Measurements from ENCODE around the gene OST4.
"Not testable (repeated sequence)": the region's sequence is repeated elsewhere in the genome, so short reads cannot be mapped to it uniquely, and the experiment has no call there.

The OST4 gene

DNA sequence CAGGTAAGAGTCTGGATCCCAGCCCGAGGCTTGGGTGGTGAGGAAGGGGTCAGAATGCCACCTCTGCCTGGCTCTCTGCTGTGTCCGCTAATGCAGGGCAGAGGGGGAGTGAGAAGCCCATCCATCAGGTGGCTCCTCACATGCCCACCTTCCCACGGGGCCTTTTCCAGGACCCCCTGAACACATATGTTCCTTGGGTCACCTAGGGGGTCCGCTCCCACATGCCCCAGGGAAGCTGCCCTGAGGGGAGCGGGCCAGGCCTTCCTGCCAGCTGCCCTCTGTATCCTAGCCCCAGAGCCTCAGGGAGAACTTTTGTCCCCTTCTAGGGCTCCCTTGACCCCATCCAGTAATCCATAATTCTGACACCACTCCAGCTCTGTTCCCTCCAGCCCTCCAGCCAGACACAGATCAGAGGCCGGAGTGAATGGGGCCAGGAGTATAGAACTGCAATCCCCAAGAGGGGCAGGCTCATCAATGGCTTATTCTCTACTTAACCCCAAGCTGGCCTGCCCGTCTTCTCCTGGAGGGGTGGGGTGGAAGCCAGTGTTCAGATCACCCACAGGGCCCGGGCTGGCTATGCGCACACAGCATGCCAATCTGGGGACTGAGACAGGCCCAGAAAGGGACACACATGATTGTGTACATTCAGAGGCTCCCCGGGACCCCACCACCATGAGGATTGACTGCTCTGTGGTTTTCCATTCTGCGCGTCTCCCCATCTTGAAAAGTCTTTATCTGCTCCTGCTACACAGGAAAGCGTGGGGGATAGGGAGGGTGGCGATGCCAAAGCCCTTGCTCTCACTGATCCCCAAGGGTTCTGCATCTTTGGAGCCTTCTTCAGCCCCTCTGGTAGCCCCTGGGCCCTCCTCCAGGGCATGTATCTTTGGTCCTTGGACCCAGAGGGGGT lies 8.0 kb upstream of the OST4 start:
- DNase-seq (ENCODE audit: low read depth), result no peak

DNA sequence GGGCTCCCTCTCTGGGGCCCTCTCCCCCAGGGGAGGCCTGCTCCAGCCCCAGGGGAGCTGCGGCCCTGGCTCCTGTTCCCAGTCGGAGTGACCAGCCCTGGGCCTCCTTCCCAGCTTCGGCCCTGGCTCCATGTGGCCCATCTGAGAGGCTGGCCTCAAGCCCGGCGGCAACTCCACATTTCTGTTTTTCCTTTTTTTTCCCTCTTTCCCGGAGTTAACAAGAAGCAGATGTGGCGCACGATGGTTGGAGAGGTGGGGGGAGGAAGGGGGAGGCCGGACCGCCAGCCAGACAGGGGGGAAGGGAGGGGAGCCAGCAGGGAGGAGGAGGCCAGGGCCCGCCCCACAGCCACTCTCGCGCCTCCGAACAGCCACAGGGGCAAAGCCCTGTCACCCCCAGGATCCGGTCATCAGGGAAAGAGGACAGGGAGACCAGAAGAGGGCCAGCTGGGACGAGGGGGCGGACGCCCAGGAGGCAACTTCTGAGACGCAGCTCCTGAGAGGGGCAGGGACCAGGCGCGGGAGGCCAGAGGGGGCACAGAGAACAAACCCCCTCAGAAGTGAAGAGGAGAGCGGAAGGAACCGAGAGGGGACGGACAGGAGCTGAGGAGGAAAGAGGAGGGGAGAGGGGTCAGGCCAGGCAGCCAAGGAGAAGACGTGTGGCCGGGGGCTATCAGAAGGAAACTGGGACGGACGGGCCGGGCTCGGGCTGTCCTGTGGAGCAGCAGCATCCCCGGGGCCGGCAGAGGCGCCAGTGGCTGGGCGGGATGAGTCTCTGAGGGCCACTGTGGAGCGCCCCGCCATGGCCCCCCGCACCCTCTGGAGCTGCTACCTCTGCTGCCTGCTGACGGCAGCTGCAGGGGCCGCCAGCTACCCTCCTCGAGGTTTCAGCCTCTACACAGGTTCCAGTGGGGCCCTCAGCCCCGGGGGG lies 7.1 kb upstream of the OST4 start, which contains the start of gene EMILIN1:
Gene EMILIN1, plus strand, starts transcription at position 349 of the 928 bp plus-strand sequence. Its CDS starts 451 bp downstream, at position 800.
- DNase-seq (ENCODE audit: low read depth), result no peak

DNA sequence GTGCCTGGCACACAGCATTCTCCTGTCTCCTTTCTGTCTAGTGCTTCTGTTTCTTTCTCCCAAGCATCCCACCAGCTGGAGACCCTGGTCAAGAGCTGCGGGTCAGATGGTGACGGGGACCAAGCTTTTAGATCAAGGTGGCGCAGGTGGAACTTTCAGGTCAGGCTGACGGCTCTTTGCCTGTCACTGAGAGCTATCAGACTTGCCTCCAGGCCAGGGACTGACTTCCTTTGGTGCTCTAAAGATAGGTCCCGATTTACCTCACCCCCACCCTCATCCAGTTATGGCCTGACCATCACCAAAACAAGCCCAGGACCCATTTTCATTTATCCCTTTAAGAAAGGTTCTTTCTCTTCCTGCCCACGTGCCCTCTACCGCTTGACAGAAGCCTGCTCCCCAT lies 5.8 kb upstream of the OST4 start:
- DNase-seq (ENCODE audit: low read depth), result no peak

DNA sequence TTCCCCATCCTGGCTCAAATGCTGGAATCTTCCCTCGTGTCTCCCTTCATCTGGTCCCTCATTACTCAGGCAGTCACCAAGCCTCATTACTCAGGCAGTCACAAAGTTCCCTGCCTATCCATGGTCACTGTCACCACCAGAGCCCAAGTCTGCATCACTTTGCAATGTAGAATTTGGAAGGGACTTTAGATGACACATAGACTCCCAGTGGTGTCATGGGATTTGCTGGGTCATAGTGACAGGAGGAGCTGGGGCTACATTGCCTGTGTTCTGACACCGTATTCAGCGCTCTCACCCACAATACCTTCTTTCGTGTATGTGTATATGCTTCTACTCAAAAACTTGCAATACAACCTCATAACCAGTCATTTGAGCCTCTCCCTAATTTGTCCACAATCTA lies 4.9 kb upstream of the OST4 start:
- DNase-seq (ENCODE audit: low read depth), result no peak

DNA sequence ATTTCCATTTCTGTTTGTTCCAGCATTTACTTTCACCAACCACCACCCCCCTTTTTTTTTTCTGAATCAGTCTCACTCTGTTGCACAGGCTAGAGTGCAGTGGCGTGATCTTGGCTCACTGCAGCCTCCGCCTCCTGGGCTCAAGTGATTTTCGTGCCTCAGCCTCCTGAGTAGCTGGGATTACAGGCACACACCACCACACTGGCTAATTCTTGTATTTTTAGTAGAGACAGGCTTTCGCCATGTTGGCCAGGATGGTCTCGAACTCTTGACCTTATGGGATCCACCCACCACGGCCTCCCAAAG lies 4.1 kb upstream of the OST4 start:
- not testable (repeated sequence) for DNase-seq (ENCODE audit: low read depth)

DNA sequence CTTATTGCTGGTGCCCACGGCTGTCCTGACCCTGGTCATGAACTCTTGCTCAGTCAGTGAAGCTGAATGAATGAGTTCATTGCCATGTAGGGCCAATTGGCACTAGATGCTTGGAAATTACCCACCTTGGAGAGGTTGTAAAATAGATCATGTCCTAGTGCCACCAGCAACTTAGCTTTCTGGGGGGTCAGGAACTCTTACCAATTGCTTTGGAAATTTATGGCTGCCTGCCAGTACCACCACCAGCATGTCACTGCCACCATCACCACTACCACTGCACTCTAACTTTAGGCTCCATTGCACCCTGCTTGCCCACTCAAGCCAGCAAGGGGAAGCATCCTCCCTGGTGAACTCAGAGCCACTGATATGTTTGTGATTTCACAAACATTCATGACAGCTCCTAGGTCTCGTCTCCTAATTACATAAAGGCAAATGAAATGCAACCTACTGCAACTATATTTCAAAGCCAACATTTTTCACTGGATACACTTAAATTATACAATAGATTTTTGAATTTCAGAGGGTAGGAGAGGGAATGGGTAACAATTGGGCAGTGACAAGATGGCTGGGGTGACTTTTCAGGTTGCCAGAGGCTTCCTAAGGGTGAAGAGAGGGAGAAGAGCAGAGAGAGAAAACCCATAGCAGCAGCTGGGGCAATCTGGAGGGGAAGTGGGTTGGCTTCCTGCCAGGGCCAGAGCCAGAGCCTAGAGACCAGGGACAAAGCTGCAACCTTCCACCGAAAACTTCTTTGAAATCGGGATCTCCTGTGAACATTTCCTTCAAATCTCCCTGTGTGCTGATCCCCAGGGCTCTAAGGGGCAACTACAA lies 3.5 kb upstream of the OST4 start:
- DNase-seq (ENCODE audit: low read depth), result no peak

DNA sequence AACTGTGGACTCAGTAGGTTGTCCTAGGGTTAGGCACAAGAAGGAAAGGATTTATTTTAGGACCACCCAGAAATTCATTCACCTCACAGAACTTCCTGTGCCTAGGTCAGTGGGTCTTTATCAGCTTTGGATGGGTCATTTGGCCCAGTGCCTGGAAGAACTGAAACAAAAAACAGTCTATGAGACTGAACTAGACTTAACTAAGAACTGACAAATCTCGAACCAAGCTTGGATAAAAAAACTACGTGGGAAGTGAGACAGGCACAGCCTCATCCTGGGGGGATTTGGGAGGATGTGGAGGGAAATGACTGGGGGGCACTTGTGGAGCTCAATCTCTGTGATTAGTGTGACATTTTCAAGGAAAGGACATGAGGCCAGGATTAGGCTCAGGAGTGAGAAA lies 2.3 kb upstream of the OST4 start:
- DNase-seq (ENCODE audit: low read depth), result no peak

DNA sequence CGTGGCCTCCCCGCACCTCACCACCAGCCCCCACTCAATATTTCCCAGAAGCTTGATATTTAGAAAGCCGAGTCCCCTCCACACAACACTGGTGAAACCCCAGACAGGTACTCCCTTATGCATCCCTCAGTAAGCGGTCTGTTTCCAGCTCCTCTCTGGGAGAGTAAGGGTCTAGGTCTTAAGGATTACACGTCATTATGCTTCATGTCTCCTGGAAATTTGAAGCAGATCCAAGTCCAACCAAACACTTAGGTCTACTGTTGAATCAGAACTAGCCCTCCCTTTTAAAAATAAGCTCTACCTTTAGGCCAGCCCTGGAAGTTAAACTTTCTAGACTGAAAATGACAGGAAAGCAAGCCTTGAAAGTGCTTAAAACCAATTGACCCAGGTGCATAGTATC lies 1.5 kb upstream of the OST4 start:
- DNase-seq (ENCODE audit: low read depth), result no peak

DNA sequence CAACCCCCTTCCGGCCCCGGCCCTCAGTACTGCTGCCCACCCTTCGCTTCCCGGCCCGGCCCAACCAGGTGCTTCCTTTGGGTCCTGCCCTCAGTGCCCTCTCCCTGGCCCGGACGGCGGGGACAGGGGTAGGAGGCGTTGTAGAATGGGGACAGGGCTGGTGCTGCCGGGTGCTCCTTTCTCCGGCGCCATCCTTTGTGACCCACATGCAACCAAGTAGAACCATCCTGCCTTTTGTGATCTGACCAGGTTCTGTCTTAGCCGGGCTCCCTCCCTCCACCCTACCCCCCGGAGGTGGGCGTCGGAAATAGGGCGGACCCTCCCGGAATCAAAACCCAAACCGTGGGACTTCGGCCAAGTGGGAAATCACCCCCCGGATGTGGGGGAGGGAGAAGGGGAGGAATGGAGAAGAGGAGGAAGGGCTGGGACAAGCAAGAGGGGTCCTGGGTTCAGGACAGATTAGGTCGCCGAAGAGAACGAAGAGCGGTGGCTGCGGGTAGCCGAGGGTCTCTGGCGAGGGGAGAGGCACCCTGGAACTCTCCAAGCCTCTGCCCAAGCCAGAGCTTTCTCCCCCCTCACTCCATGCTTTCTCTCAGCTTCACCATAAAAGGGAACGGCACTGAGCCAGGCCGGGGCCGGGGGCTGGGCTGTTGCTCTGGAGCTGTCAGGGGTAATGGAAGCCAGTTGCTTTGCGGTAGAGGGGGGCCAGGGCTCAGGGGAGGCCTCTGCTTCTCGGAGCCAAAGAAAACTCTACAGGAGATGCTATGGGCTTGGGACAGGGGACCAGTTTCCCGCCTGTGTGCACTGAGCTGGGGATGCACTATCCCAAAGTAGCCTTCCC lies 756 bp upstream of the OST4 start:
- no peak for DNase-seq (ENCODE audit: low read depth)

DNA sequence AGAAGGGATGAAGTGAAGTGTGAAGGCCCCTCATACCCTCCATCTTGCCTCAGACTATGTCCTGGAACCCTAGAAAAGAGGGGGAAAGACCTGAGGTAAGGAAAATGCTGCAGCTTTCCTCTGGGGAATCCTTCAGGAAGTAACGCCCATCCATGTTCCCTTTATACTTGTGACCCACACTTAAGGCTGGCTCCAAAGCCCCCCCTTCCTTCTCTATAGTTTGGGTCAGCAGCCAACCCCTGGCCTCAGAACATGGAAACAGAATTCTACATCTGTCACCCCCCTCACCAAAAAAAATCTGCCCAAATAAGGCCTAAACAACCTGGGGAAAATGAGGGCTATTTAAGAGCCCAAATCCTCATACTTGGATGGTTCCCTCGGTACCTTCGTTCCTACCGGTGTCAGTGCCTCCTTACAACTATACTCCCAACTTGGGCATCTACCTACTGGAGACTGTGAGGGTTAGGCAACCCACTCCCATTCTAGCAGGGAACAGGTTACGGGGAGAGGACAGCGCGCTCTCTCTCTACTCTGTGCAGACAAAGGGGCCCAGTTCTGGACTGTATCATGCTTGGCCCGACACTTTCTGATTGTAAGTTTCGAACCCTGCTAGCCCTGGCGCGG lies 689 bp downstream of the OST4 start:
- no peak for DNase-seq (ENCODE audit: low read depth)

DNA sequence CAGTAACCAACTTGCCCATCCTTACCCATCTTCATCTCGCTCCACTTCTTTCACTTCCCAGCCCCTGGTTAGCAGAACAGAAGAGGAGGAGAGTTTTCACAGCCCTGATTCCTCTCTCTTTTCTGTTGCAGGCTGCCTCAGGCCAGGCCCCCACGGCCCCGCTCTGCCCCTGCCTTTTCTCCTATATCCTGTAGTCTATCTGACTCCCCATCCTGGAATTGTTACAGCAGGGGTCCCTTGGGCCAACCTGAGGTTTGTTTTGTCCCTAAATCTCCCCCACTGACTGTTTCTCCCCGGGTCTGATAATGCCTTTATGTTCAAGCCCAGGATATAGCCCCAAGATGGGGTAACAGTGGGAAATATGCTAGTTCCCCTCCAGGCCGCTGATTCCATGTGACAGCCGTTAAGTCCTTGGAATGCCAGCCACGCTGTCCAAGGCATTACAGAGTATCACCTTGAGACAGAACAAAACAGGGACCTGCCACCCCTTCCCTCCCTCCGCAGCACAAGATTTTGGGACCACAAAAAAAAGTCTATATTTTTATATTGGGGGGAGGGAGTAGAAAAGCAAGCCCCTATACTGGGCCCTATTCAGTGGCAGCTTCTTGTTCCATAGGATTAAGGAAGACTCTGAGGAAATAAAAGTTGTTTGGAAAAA lies 1.4 kb downstream of the OST4 start:
- no peak for DNase-seq (ENCODE audit: low read depth)

DNA sequence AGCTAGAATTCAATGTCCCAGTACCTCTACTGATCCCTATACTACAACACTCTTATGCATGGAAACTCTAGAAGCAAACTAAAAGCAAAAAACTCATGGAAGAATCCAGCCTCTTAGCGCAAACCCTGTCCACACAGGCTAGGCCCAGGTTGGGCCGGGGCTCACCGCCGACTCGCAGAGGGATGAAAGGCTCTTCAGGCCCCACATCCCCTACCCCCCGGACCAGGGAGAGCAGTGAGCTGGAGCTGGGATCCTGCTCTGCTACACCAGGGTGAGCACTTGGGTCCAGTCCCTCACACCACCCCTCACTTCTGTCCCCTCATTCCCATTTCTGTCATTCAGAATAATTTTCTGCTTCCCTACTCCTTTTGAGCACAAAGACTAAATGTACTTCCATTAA lies 2.0 kb downstream of the OST4 start:
- no peak for DNase-seq (ENCODE audit: low read depth)

DNA sequence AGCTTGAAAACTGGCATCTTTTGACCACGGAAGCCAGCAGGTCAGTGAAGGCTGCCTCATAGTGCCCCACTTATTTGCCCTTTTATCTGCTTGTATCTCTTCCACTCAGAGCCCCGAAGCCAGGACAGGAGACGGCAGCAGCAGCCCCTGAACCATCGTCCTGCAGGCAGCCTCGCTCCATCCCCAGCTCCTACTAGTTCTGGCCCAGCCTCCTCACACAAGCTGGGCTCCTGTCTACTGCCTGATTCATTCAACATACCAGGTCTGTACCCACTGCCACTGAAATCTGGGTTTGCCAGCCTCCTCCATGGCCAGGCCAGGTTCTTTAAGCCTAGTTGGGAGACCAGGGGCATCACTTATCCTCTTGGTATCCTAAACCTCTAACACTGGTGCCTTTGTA lies 4.1 kb downstream of the OST4 start:
- no peak for DNase-seq (ENCODE audit: low read depth)

DNA sequence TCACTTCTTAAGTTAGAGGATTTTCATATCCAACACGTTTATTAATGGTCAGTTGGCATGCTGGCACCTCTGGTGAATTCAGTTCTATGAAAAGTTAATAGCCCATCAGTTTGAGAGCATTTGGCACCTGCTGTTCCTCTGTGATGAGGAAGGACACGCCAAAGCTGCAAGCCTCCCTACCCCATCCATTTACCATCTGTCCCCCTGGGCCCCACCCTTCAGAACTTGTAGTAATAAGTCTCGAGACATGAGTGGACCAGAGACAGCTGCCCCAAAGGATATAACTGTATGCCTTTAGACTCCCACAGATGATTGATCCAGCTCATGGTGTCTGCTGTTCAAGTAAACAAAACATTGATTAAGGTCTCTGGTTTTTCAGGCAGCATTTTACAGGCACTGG lies 6.3 kb downstream of the OST4 start:
- no peak for DNase-seq (ENCODE audit: low read depth)

DNA sequence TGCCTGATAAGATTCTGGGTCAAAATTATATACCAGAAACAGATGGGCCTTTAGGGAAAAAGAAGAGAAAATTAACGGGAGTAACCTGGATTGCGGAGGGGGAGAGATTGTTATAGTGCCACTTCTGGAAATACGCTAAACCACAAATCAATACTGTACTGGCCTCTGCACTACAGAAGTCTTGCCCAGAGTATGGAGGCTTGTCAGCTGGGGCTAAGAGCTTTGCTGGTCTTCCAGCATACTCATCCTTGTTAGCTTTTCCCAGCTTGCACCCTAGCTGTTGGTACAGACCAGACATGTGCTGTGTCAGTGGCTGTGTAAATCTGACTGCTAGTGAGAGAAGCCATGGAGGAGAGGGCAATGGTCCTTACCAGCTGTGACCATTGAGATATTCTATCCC lies 11.1 kb downstream of the OST4 start:
- no peak for DNase-seq (ENCODE audit: low read depth)

DNA sequence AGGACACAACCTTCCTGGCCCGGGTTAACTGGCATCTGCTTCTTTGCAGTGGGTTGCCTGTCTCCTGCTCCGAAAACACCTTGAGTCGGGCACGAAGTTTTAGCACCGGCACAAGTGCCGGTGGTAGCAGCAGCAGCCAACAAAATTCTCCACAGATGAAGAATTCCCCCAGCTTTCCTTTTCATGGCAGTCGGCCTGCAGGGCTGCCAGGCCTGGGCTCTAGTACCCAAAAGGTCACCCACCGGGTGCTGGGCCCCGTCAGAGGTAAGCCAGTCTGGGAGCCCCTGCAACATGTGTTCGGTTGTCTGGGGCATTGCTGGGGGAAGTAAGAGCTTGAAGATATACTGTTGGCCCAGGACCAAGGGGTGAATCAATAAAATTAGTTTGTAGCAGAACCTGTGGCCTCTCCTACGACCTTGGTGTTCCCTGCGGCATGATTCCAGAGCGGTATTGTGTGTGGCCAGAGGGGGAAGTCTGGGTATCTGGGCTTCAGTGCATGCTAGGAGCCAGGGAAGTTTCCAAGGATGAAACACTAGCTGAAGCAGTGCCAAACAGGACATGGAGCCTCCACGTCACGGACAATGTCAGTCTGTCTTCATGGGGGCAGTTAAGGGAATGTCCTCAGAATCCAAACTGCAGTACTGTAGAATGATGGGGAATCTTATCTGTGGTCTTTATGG lies 12.2 kb downstream of the OST4 start:
- no peak for DNase-seq (ENCODE audit: low read depth)

DNA sequence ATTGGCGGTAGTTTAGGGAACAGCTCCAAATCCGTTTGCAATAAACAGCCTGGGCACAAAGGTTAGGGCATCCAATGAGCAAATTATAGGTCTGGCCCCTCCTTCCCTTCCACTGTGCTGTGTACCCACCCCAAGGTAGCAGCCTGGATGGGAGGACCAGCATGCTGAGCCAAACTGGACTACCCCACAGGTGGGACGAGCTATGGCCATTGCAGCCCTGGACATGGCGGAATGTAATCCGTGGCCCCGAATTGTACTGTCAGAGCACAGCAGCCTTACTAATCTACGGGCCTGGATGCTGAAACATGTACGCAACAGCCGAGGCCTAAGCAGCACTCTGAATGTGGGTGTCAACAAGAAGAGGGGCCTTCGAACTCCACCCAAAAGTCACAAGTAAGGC lies 13.2 kb downstream of the OST4 start:
- no peak for DNase-seq (ENCODE audit: low read depth)

DNA sequence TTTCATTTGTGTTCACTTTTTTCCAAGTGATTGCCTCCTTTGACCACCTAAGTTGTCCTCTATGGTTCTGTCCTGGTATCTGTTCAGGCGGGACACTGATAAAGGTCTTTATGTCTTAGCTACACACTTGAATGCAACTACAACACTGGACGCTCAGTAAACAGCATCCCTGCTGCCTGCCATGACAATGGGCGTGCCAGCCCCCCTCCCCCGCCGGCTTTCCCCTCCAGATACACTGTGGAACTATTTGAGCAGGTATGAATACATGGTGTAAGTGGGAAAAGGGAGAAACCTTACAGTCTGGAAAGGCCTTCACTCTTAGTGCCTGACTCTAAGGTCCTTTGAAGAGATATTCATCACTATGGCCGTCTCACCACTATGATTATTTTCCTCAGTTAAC lies 14.3 kb downstream of the OST4 start:
- DNase-seq (ENCODE audit: low read depth), result no peak

DNA sequence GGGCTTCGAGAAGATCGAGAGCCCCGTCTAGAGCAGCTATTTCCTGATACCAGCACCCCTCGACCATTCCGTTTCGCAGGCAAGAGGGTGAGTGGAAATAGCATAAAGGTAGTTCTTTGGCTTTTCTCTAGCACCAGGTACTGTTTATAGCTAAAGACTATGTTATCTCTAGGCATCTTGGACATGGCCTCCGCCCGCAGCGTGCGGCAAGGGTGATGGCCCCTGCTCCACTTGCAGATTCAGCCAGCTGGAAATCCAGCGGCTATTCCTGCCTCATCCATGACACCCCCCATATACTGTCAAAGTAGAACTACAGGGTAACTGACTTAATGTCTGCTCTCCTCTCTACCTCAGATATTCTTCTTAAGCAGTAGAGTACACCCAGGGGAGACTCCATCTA lies 16.7 kb downstream of the OST4 start:
- no peak for DNase-seq (ENCODE audit: low read depth)

DNA sequence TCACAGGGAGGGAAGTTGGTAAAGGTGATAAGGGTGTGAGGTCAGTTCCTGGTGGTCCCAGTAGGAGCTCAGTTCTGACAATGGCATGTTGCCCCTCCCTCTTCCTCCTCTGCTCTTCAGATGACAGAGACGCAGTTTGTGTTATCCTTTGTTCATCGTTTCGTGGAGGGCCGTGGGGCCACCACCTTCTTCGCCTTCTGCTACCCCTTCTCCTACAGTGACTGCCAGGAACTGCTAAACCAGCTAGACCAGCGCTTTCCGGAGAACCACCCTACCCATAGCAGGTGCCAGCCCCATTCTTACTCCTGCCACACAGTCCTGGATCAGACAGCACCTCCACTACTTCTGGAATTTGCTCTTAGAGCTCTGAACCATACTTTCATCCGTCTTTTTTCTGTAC lies 17.7 kb downstream of the OST4 start:
- no peak for DNase-seq (ENCODE audit: low read depth)

Data from T follicular helper cell (primary cell).